GM06990 (cell line): Measurements from ENCODE around the gene CLINT1.

Experiments used
- DNase-seq: peaks from one replicate; pipeline ENCODE4 v3.0.0-alpha.2; 2011; ENCODE audit not compliant: insufficient read length; ENCODE audit errors: extremely low read depth
- H3K27me3 ChIP-seq: replicated peaks from 2 replicates; pipeline ENCODE4 v1.6.0; 2011; ENCODE audit warnings: low read length; ENCODE audit not compliant: control insufficient read depth, insufficient read depth
- H3K36me3 ChIP-seq: 2 replicates; pipeline ENCODE4 v1.5.1; 2011; ENCODE audit warnings: low read length; ENCODE audit not compliant: control insufficient read depth, insufficient read depth
- H3K4me3 ChIP-seq: replicated peaks from 2 replicates; pipeline ENCODE4 v1.5.1; 2011; ENCODE audit warnings: low read depth, mild to moderate bottlenecking, control low read depth, low read length
- CTCF ChIP-seq: IDR thresholded peaks from 2 replicates; pipeline ENCODE4 v1.5.1; 2011; ENCODE audit warnings: low read length, control low read depth, mild to moderate bottlenecking, inconsistent platforms; ENCODE audit not compliant: insufficient read depth, poor library complexity, severe bottlenecking

CLINT1 gene

GRCh38 chr5:157735991-157736390 lies 123.0 kb downstream of the CLINT1 start:
- DNase-seq = no peak
- no peak for TF ChIP-seq CTCF
- H3K36me3 ChIP-seq = peaks cover 10% of the 10 kb centered on the region
- H3K27me3 ChIP-seq = no peaks in the 10 kb centered on the region
- H3K4me3 ChIP-seq = no peak overlapping the region
